Measurements from ENCODE around the gene INPP5B.
A peak's percentile ranks its signal among the peaks of the same experiment; 100 is the strongest.
"Not testable (repeated sequence)": the region's sequence is repeated elsewhere in the genome, so short reads cannot be mapped to it uniquely, and the experiment has no call there.

Gene INPP5B

DNA sequence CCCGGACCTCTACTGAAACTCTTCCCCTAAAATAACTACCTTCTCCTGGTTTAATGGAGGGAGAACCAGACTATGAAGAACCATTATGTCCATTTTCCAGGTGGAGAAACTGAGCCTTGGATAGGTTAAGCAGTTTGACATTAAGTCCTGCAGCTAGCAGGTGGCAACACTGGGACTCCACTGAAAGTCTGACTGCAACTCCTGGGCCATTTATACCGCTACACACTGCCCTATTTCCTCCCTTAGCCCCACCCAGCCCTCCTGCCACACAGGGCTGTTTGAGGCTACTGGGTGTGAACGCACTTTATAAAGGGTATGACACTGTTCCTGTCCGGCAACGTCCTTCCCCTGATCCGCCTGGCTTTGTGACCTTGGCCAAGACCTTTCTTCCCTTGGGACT is 511 bp upstream of the INPP5B start:
- DNase-seq: no peak

DNA sequence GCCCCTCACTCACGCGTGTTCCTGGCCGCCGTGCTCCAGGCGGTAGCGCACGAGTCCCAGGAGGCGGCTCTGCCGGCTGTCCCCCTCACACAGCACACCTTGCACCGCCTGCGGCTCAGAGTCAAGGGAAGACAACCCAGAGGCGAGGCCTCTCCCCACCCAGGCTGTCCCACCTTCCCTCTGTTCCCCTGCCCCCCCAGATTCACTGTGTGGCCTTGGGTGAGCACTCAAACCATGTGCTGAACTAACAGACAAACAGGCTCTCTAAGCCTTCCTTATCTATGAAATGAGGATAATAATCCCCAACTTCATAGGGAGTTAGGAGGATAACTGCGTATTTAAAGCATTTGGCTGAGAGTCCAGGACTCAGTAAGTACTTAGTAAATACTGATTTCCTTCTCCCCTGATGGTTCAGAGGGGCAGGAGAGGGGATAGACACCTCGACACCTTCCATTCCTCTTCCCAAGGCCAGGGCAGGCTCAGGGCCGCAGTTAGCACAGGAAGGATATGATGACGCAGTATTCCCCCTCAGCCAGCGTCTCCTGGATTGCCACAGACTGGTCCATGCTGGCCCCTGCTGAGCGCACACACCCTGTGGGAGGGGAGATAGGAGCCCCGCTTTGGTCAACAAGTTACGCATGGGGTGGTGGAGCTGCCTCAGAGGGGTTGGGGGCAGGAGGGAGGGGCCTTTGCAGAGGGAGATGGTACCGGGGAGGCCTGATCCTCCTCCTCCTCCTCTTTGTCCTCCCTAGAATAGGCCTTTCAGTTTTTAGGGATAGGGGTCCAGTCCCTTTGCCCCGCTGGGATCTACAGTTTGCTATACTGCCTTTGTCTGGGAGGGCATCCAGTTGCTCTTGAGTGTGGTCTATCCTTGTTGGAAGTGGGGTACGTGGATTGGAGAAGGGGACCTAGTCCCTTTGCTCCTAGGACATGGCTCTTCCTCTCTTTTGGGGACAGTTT is 830 bp downstream of the INPP5B start:
- no peak for DNase-seq

DNA sequence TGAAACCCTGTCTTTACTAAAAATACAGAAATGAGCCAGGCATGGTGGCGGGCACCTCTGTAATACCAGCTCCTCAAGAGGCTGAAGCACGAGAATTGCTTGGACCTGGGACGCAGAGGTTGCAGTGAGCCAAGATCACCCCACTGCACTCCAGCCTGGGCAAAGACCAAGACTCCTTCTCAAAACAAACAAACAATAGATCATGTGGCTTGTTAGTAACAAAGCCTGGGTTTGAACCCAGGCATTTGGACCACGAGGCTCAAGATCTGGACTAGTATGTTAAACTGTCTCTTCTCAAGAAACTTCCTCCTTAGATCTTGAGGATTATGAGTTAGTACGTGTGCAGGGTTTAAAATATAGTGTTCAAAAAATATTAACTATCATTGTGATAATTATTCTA is 1.6 kb downstream of the INPP5B start:
- DNase-seq: no peak

DNA sequence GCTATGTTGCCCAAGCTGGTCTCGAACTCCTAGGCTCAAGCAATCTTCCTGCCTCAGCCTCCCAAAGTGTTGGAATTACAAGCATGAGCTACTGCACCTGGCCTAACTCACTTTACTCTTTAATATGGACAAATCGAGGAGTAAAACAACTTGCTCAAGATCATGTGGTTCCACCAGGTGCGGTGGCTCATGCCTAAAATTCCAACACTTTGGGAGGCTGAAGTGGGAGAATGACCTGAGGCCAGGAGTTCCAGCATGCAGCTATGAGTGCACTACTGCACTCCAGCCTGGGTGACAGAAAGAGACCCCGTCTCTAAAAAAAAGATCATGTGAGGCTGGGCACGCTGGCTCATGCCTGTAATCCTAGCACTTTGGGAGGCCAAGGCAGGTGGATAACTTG is 2.0 kb downstream of the INPP5B start:
- no peak for DNase-seq

DNA sequence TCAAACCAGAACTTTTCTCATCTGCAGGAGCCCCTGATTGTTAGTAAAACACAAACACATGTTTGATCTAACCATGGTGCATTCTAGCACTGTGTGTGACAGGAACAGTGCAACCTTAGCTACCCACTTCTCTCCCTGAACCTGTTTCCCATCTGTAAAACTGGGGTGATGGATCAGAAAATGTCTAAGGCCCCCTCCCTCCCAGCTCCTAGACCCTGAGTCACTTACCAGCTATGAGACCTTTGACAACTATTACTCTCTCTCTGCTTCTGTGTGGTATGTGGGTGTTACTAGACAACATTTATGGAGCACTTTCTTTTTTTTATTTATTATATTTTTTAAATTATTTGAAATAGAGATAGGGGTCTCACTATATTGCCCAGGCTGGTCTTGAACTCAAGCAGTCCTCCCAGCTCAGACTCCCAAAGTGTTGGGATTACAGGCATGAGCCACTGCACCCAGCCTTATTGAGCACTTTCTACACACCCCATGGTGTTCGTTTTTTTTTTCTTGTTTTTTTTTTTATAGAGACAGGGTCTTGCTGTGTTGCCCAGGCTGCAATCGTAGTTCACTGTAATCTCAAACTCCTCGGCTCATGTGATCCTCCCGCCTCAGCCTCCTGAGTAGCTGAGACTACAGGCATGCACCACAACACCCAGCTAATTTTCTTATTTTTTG is 2.6 kb downstream of the INPP5B start:
- DNase-seq: no peak

DNA sequence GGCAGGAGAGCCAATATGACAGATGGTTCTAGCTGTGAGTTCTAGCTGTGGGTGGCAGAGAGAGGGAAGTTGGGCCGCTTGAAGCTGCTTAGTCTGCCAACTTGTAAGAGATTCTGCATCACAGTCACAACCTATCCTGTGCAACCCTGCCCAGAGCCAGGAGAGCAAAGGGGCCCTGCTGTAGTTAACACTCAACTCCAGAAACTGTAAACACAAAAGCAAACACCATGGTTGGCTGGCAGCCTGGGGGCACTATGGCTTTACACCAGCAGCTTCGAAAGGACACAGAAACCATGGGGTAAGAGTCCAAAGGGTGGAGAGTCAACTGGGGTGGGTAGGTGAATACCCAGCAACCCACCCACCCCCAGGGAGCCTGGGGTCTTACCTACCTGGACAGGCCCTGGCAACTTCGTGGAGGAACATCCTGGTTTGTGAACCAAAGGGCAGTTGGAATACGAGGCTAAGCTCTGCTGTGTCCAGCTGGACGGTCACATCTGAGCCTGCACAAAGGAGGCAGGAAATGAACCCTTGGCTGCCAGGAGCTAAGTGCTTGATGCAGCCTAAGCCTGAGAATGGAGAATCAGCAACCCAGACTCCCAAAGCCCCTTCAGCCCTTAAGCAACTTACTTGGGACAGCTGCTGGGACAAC is 6.4 kb downstream of the INPP5B start:
- no peak for DNase-seq

DNA sequence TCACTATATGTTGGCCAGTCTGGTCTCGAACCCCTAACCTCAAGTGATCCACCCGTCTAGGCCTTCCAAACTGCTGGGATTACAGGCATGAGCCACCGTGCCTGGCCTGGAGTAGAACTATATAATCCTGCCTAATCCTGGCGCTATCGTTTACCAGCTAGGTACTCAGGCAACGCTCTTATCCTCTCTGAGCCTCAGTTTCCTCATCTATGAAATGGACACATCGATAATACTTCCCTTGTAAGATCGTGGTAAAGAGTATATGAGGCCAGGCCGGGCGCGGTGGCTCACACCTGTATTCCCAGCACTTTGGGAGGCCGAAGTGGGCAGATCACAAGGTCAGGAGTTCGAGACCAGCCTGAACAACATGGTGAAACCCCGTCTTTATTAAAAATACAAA is 10.1 kb downstream of the INPP5B start:
- DNase-seq: not testable (repeated sequence)

DNA sequence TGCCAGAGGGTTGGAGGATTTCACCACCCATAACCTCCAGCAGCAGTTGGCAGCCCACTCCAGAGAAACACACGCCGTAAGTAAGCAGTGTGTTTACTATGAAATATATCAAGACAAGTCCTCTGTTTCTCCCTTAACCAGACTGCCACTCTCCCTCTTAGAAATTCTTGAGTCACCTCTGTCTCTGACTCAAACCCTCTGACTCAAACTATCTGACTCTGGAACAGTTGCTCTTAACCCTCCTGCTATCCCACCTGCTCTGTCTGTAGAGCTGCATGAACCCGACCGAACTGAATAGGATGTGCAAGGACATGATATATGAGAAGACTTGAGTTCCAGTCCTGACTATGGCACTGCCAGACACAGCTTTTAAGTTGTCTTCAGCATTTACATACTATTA is 14.1 kb downstream of the INPP5B start:
- no peak for DNase-seq

DNA sequence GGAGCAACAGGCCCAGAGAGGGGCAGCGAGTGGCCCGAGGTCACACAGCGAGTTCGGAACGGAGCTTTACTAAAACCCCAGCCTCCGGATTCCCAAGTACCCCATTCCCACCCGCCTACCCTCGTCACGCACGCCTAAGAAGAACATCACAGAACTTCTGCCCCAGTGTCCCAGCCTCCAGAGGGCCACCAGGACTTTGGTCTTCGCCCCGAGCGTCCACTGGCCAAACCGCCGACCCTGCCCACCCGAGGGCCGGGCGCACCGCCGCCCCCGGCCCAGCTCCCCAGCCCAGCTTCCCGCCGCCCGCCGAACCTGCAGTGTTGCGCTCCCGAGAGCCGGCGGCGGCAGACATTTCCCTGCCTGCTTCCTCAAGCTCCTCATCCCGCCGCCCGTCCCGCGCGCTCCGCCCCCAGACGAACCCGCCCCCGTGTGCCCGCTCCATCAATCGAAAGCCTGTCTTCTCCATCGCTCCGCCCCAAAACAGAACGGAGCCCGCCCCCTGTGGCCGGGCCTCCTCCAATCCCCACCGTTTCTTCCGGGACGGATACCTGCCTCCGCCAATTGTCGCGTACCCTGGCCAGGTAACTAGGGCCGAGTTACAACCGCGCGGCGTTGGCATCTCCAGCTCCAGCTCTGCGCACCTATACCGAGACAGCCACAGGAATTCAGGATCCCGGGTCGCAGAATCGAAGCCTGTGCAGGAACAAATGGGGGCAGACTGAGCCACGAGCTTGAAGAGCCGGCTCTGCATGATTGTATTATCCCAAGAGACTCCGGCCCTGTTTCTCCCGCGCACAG is 15.3 kb downstream of the INPP5B start:
- peak; percentile 79 for DNase-seq

DNA sequence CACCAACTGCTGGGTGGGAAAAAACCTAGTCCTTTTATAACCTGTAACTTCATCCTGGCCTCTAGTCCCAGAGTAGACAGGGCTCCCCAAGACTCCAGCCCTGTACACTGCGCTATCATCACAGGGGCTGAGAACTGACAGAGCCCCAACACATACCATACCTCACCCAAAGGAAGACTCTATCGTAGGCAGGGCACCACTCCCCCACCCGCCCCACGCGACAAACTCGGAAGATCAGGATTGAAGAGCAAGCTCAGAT is 15.8 kb downstream of the INPP5B start:
- DNase-seq: no peak

DNA sequence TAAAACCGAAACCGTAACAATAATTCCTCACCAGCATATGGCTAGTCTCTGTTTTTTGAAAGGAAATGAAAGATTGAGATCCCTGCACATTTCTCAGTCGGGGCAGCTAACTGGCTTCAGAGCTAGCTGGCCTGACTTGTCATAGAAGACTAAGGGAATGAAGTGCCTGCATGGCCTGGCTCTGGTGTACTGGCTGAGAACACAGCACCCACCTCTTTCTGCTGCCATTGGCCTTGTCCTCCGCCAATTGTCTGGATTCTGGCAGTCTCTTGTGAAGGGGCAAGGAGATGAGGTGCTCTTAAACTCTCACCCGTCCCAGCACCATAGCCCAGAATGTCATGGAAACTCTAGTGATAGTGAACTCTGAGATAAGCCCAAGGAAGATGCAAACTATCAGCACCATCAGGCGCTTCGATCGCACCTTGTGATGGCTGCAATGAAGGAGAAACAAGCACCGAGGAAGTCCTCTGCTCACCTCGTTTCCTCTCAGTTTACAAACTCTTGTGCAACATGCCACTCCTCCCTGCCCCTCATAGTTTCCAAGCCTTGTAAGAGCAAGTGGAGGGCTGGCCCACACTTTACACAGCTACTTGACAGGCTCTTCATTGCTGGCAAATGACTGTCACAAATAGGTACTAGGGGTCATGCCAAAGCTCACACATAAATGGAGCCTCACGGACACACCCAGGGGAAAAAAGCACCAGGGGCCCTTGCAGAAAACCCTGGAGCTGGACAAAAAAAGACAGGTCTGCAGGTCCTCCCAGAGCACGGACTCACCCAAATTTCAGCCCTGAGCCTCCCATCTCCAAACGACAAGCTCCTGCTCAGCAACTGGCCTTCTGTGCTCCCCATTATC is 16.4 kb downstream of the INPP5B start:
- DNase-seq: no peak

DNA sequence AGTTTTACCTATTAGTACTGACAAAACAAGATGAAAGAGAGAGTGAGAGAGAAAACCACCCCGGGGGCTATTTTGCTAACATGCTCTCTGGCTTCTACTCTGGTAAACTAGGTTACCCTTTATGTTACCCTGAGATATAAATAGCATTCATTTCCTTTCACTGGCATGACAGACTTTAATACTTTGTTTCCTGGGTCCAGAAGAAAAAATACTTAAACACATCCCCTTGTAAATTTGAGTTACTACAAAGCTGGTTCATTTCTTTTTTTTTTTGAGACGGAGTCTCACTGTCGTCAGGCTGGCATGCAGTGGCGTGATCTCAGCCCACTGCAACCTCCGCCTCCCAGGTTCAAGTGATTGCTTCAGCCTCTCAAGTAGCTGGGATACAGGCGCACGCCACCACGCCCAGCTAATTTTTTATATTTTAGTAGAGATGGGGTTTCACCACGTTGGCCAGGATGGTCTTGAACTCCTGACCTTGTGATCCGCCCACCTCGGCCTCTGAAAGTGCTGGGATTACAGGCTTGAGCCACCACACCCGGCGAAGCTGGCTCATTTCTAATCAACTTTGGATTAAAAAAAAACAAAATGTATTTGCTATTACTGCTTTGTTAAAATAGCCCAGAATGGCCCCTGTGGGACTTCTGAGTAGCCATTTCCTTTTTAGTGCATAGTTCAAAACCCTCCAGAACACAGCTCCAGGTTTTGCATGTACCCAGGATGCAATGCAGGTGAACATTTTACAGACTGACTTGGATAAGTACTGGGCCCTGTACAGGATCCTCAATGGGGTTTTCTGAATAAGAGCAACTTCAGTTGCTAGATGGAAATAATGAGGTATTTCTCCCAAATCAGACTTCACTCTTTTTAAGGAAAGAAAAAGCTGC is 20.6 kb downstream of the INPP5B start:
- DNase-seq: no peak

DNA sequence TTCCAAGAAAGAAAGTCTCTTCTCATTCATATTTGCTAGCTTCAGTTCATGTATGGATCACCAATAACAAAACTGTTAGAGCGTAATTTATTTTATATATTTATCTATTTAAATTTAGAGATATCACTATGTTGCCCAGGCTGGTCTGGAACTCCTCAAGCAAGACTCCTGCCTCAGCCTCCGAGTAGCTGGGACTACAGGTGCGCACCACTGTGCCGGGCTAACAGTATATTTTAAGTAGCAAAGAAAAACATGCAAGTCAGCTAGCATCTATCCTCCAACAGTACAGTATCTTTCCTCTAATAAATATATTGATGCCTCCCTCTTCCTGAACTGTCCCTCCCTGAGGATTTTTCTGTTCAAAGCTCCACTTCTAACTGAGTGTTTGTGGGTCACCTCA is 21.5 kb downstream of the INPP5B start:
- no peak for DNase-seq

DNA sequence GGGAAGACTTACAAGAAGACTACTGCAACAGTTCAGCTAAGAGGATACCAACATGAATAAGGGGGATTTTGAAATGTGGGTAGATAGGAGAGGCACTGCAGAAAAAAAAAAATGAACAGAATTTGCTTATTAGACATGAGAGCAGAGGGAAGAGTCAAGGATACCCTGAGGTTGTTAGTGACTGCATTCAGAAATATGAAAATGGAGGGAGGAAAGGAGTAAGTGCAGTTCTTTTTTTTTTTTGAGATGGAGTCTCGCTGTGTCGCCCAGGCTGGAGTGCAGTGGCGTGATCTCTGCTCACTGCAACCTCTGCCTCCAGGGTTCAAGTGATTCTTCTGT is 23.3 kb downstream of the INPP5B start:
- no peak for DNase-seq

DNA sequence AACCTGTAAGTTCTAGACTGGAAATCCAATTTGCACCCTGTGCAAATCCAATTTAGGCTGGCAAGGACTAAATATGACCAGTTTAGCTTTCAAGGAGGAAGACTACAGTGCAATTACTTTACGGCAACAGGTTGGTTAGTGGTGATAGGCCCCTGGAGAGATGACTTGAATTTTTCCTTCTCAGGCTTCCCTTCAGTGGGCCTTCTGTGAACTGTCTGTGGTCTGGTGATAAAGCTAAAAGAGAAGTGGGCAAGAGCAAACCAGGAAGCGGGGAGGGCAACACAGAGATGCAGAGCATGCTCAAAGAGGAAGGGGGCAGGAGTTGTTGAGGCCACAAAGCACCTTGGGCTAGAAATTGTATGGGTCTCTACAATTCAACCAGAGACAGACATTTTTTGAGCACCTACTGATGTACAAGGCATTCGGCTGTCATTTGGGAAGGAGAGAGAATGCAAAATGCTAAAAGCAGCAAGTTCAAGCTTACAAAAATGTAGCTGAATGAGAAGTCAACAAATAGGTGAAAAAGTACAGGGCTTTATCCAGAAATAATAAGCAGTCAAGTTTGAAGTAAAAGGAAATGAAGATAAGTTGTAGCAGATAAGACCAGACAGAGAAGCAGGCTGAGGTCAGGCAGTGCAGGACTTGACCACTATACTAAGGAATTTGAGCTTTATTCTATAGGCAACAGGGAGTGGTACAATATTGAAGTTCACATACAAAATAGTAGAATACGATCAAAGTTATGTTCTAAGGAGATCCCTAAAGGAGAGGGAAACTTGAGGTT is 23.9 kb downstream of the INPP5B start:
- no peak for DNase-seq

DNA sequence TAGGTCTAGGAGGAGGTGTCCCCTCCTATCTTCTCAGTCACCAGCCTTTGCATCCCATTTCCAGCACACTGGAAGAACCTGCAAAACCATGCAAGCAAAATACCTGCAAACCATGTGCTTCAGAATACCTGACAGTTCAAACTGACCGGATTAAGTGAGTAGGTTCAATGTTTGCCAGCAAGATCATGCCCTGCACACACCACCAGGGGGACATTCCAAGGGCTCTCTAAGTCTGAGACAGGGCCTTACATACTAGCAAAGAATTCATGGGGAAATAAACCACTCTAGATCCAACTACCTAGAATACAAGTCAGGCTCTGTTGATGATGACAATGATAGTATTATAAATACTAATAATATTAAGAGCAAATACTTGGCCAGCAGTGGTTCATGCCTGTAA is 27.6 kb downstream of the INPP5B start:
- DNase-seq: no peak

DNA sequence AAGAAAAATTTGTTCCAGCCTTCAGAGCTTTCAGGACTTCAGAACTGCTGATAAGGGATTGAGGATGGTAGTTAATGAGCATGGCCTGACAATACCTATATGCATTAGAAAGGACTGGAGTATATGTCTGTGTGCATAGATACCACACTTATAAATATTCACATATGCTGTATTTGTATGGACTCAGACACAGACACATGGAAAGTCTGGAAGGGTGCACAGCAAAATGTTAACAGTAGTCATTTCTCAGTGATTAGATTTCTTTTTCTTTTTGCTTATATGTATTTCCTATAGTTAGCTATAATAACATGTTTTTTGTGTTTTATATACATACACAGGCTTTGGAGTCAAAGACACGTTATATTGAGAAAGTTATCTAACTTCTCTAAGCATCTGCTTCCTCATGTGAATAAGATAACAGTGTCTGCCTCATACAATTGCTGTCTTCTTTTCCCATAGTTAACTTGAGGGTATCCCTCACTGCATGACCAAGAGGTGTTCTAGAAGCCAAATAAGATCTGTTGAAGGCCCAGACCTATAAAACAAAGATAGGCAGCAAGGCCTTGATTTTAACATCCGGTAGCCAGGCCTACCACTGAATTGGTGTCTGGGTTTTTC is 31.3 kb downstream of the INPP5B start:
- no peak for DNase-seq

DNA sequence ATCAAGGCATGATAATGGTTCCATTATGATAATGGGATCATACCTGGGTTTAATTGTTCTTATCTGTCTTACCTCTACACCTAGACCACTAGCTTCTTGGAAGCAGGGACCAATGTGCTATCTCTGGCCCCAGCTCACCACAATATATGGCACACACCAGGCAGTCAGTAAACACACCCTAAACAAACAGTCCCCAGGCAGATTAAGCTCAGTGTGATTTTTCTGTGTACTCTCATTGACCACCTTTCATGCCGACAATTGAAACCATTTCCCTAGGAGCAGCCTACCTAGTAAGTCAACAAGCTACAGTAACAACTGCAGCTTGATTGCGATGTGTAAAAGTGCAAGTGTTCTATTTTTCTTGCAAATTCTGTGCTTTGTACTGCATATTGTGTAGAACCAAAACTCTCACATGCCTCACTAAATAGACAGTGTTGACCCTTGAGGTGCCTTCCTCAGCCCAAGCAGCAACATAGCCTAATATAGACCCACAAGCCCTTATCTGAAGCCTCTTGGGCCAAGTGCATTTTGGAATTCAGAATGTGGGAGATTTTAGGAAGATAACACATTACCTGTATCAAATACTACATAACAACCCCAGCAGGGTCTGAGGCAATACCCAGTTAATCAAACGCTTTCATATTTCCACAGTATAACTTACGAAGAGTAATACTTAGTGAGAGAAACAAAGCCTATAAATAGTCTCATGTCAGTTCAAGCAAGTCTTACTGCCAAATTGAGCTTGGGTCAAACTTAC is 32.0 kb downstream of the INPP5B start:
- no peak for DNase-seq

DNA sequence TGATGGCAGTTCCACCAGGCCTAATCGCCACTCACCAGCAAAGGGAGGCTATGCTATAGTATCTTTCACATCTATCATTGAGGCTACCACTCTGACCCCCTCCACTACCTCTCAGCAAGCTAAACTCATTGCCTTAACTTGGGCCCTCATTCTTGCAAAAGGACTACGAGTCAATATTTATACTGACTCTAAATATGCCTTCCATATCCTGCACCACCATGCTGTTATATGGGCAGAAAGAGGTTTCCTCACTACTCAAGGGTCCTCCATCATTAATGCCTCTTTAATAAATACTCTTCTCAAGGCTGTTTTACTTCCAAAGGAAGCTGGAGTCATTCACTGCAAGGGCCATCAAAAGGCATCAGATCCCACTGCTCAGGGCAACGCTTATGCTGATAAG is 35.4 kb downstream of the INPP5B start:
- not testable (repeated sequence) for DNase-seq
